T-cell (primary cell): ENCODE results near the gene CPPED1. TPM values are rescaled to one million over a fixed set of nuclear protein-coding genes. Genes with fewer than 3 reads are reported as not detected.
A peak's percentile ranks its signal among the peaks of the same experiment; 100 is the strongest.

Experiments
- ATAC-seq, 4 experiments: fragments of 200-7000 bp in 3 of 4; fragments of 150-1000 bp in 1 of 4; cut with Tn5 transposase; replicated peaks in 1 of 4; 1 replicate in 3 of 4; 2 replicates in 1 of 4; pipeline ENCODE4 v1.10.0; 2021; ENCODE audit warnings: moderate library complexity in 3 of 4, mild to moderate bottlenecking in 2 of 4, moderate number of reproducible peaks in 1 of 4
- CTCF ChIA-PET, 2 donors: fragments of 300-600 bp; sonication (Branson Sonifier 250); formaldehyde crosslinking; loops; one replicate each; lab custom pipeline; 2022; ENCODE audit warnings: antibody characterized with exemption in 2 of 2; lab: Charles Lee
- POLR2A ChIA-PET, 2 donors: fragments of 300-600 bp; sonication (Branson Sonifier 250); formaldehyde crosslinking; loops; one replicate each; lab custom pipeline; 2022; ENCODE audit warnings: antibody characterized with exemption in 2 of 2; lab: Charles Lee
- DNase-seq, 35 experiments: peaks; one replicate each; pipeline versions ENCODE4 v3.0.0 to v3.0.0-alpha.2; 2013 to 2023
- H3K27ac ChIP-seq: one replicate; pipeline ENCODE4 v1.5.1; 2013; ENCODE audit warnings: low read length
- H3K27me3 ChIP-seq, 2 experiments: replicated peaks in 1 of 2; 1 replicate in 1 of 2; 2 replicates in 1 of 2; pipeline versions ENCODE4 v1.6.1 to v1.7.0; 2013; ENCODE audit warnings: low read length in 1 of 2, mixed read lengths in 1 of 2; ENCODE audit not compliant: control insufficient read depth in 2 of 2, insufficient read depth in 2 of 2; ENCODE audit errors: extremely low read depth in 1 of 2
- H3K36me3 ChIP-seq, 2 donors: 1 replicate in 1 of 2; 2 replicates in 1 of 2; pipeline versions ENCODE4 v1.6.1 to v1.7.0; 2013; ENCODE audit warnings: low read length in 1 of 2; ENCODE audit not compliant: control insufficient read depth in 2 of 2, insufficient read depth in 1 of 2; ENCODE audit errors: extremely low read depth in 1 of 2
- H3K4me1 ChIP-seq, 2 experiments: 1 replicate in 1 of 2; 2 replicates in 1 of 2; pipeline versions ENCODE4 v1.6.1 to v1.7.0; 2013; ENCODE audit warnings: low read length in 2 of 2, mixed read lengths in 1 of 2; ENCODE audit not compliant: insufficient read depth in 2 of 2, control insufficient read depth in 1 of 2; ENCODE audit errors: extremely low read depth in 1 of 2
- H3K4me3 ChIP-seq, 2 donors: 1 replicate in 1 of 2; 2 replicates in 1 of 2; pipeline versions ENCODE4 v1.5.1 to v1.7.0; 2013; ENCODE audit warnings: mild to moderate bottlenecking in 2 of 2, low read length in 1 of 2, moderate library complexity in 1 of 2; ENCODE audit not compliant: control insufficient read depth in 1 of 2; ENCODE audit errors: extremely low read depth in 1 of 2
- H3K9me3 ChIP-seq: 2 replicates; pipeline ENCODE4 v1.7.0; 2013
- H3K27ac Mint-ChIP-seq, 2 donors: one replicate each; pipeline ENCODE4 v1.8.0; 2020 to 2021; ENCODE audit warnings: mild to moderate bottlenecking in 2 of 2, mixed read lengths in 2 of 2
- H3K27me3 Mint-ChIP-seq, 2 donors: one replicate each; pipeline ENCODE4 v1.8.0; 2021 to 2022; ENCODE audit warnings: mixed read lengths in 2 of 2
- H3K36me3 Mint-ChIP-seq: one replicate; pipeline ENCODE4 v1.8.0; 2021; ENCODE audit warnings: mixed read lengths
- H3K4me1 Mint-ChIP-seq, 3 donors: one replicate each; pipeline ENCODE4 v1.8.0; 2020 to 2022; ENCODE audit warnings: mixed read lengths in 3 of 3, mild to moderate bottlenecking in 1 of 3
- H3K4me3 Mint-ChIP-seq, 3 donors: one replicate each; pipeline ENCODE4 v1.8.0; 2020 to 2022; ENCODE audit warnings: mild to moderate bottlenecking in 3 of 3, mixed read lengths in 3 of 3, moderate library complexity in 3 of 3
- H3K9me3 Mint-ChIP-seq, 3 donors: one replicate each; pipeline ENCODE4 v1.8.0; 2020 to 2022; ENCODE audit warnings: mixed read lengths in 3 of 3
- WGBS: methylation state at CpG from one replicate; pipeline ENCODE4 v1.1.5; 2013; ENCODE audit warnings: missing lambda C conversion rate; ENCODE audit not compliant: insufficient coverage; 5-methylcytosine and 5-hydroxymethylcytosine counted together
- total RNA-seq, 35 experiments: library from RNA in 6 of 35; stranded (reverse) in 6 of 35; fragments of 120-200 nt in 1 of 35; gene quantifications; one replicate each; pipeline versions ENCODE4 v1.2.1 to v1.2.4 and lab custom pipeline; 2013 to 2026

CPPED1 gene
- total RNA-seq, 5 donors from 2014 or later (not counting 1 experiment from before 2014, with no cell fraction given) = 2.9 to 9.2 (median 7.5) TPM

- ATAC-seq = no peak
- Mint-ChIP-seq H3K27ac (peak overlapping the region; percentile 4 to 66), H3K4me1 (peaks cover 15 to 17% (median 17%) of the 10 kb centered on the region in 3 donors), H3K9me3 (peaks cover 0 to 8% (median 5%) of the 10 kb centered on the region in 3 donors), H3K36me3 (no peaks in the 10 kb centered on the region), H3K4me3 (no peak overlapping the region), H3K27me3 (no peaks in the 10 kb centered on the region)
- H3K4me3 ChIP-seq = no peak overlapping the region
- no CpG with 5 or more reads among the region's 4 CpGs for WGBS
- ChIA-PET POLR2A (no interaction called here), CTCF (no interaction called here)
- H3K27me3 ChIP-seq = peaks cover 0 to 3% of the 10 kb centered on the region in 2 experiments
- no peak for DNase-seq
- no peaks in the 10 kb centered on the region for H3K36me3 ChIP-seq
- peaks cover 0 to 3% of the 10 kb centered on the region in 2 experiments for H3K4me1 ChIP-seq
- H3K27ac ChIP-seq = no peak overlapping the region
- H3K9me3 ChIP-seq = no peaks in the 10 kb centered on the region
Observed at GRCh38 chr16:12646098-12646489, 157.6 kb downstream of the CPPED1 start.

- ChIA-PET POLR2A (no interaction called here), CTCF (no interaction called here)
- H3K27ac ChIP-seq = no peak overlapping the region
- WGBS = 92% methylated on average over 4 of the region's 8 CpGs
- Mint-ChIP-seq H3K4me1 (peaks cover 15 to 17% (median 17%) of the 10 kb centered on the region in 3 donors), H3K9me3 (peaks cover 0 to 5% (median 4%) of the 10 kb centered on the region in 3 donors), H3K36me3 (no peaks in the 10 kb centered on the region), H3K27me3 (no peaks in the 10 kb centered on the region), H3K27ac (no peak overlapping the region), H3K4me3 (no peak overlapping the region)
- no peaks in the 10 kb centered on the region for H3K9me3 ChIP-seq
- ATAC-seq (no peak), DNase-seq (no peak)
- no peak overlapping the region for H3K4me3 ChIP-seq
- no peaks in the 10 kb centered on the region for H3K27me3 ChIP-seq
- no peaks in the 10 kb centered on the region for H3K36me3 ChIP-seq
- H3K4me1 ChIP-seq = peaks cover 0 to 3% of the 10 kb centered on the region in 2 experiments
Observed at GRCh38 chr16:12643034-12643455, 160.6 kb downstream of the CPPED1 start.

GRCh38 chr16:12639044-12639443, 164.6 kb downstream of the CPPED1 start:
- H3K27me3 ChIP-seq = peaks cover 0 to 2% of the 10 kb centered on the region in 2 experiments
- ATAC-seq = no peak
- Mint-ChIP-seq H3K4me1 (no peaks in the 10 kb centered on the region), H3K27me3 (peaks cover 0 to 4% of the 10 kb centered on the region in 2 donors), H3K9me3 (peaks cover 0 to 5% (median 4%) of the 10 kb centered on the region in 3 donors), H3K27ac (no peak overlapping the region), H3K36me3 (no peaks in the 10 kb centered on the region), H3K4me3 (no peak overlapping the region)
- ChIA-PET CTCF (interaction anchor here in 1 of 2 donors (0.6 kb wide), 1 partner anchor 107 kb away, joined by 9 read pairs; no protein-coding TSS in a partner anchor), POLR2A (interaction anchor here in 1 of 2 donors (0.6 kb wide), 1 partner anchor 456 kb away, joined by 6 read pairs; no protein-coding TSS in a partner anchor)
- no peak overlapping the region for H3K27ac ChIP-seq
- no peaks in the 10 kb centered on the region for H3K4me1 ChIP-seq
- WGBS = 73% methylated on average over 3 of the region's 4 CpGs
- H3K9me3 ChIP-seq = no peaks in the 10 kb centered on the region
- H3K4me3 ChIP-seq = no peak overlapping the region
- DNase-seq = no peak
- H3K36me3 ChIP-seq = no peaks in the 10 kb centered on the region

GRCh38 chr16:12637002-12637401, 166.7 kb downstream of the CPPED1 start:
- H3K27ac Mint-ChIP-seq = no peak overlapping the region

GRCh38 chr16:12629271-12629670, 174.4 kb downstream of the CPPED1 start:
- Mint-ChIP-seq H3K9me3 (no peaks in the 10 kb centered on the region), H3K27ac (no peak overlapping the region), H3K27me3 (peaks cover 5 to 15% of the 10 kb centered on the region in 2 donors), H3K36me3 (no peaks in the 10 kb centered on the region), H3K4me1 (no peaks in the 10 kb centered on the region), H3K4me3 (no peak overlapping the region)
- H3K36me3 ChIP-seq = no peaks in the 10 kb centered on the region
- ATAC-seq = no peak
- 93% methylated on average over 8 of the region's 9 CpGs for WGBS
- H3K27ac ChIP-seq = no peak overlapping the region
- DNase-seq = no peak
- peaks cover 0 to 27% of the 10 kb centered on the region in 2 experiments for H3K27me3 ChIP-seq
- H3K9me3 ChIP-seq = no peaks in the 10 kb centered on the region
- ChIA-PET CTCF (no interaction called here), POLR2A (no interaction called here)
- H3K4me3 ChIP-seq = no peak overlapping the region
- H3K4me1 ChIP-seq = no peaks in the 10 kb centered on the region

More at GRCh38 chr16:12637002-12637401, 166.7 kb downstream of the CPPED1 start:
- H3K36me3 ChIP-seq = no peaks in the 10 kb centered on the region
- Mint-ChIP-seq H3K36me3 (no peaks in the 10 kb centered on the region), H3K9me3 (no peaks in the 10 kb centered on the region), H3K4me3 (no peak overlapping the region), H3K27me3 (peaks cover 0 to 9% of the 10 kb centered on the region in 2 donors), H3K4me1 (no peaks in the 10 kb centered on the region)
- no peak for ATAC-seq
- WGBS = 83% methylated on average over 11 of the region's 12 CpGs
- CTCF ChIA-PET = no interaction called here
- no peaks in the 10 kb centered on the region for H3K9me3 ChIP-seq
- no peaks in the 10 kb centered on the region for H3K4me1 ChIP-seq
- peaks cover 0 to 3% of the 10 kb centered on the region in 2 experiments for H3K27me3 ChIP-seq
- no peak overlapping the region for H3K27ac ChIP-seq
- POLR2A ChIA-PET = no interaction called here
- no peak for DNase-seq
- H3K4me3 ChIP-seq = no peak overlapping the region

GRCh38 chr16:12628536-12628935, 175.2 kb downstream of the CPPED1 start:
- Histone ChIP-seq H3K9me3 (no peaks in the 10 kb centered on the region), H3K27me3 (peaks cover 0 to 27% of the 10 kb centered on the region in 2 experiments), H3K4me1 (no peaks in the 10 kb centered on the region), H3K27ac (no peak overlapping the region), H3K36me3 (no peaks in the 10 kb centered on the region), H3K4me3 (no peak overlapping the region)
- no peaks in the 10 kb centered on the region for H3K36me3 Mint-ChIP-seq
- CTCF ChIA-PET = no interaction called here
- no peaks in the 10 kb centered on the region for H3K4me1 Mint-ChIP-seq
- WGBS = no CpG with 5 or more reads among the region's 2 CpGs
- POLR2A ChIA-PET = no interaction called here
- no peak for DNase-seq
- peaks cover 5 to 8% of the 10 kb centered on the region in 2 donors for H3K27me3 Mint-ChIP-seq
- no peak for ATAC-seq
- H3K9me3 Mint-ChIP-seq = no peaks in the 10 kb centered on the region
- no peak overlapping the region for H3K4me3 Mint-ChIP-seq
- H3K27ac Mint-ChIP-seq = no peak overlapping the region
